Measurements from ENCODE around the gene TTC17. TPM values are rescaled to one million over a fixed set of nuclear protein-coding genes. Genes with fewer than 3 reads are reported as not detected.

TTC17 gene
- total RNA-seq, 1 donor from 2014 or later: 183 TPM

DNA sequence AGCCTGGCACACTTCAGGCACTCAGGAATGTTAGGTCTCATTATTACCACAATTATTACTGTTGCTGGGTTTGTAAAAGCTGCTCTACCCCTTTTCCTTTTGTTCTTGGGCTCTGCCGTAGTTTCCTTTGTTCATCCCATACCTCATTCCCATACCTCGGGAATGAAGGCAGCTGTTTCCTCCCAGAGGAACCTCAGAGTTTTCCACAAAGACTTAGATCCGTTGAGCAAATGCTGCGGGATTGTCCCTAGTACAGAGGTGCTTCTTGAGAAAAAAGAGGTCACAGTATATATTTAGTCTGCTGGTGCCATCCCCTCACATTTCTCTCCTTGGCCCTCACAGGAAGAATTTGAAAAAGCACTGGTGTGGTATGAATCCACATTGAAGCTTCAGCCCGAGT is 134.7 kb downstream of the TTC17 start:
- Histone ChIP-seq H3K79me2 (ENCODE audit: low read depth) (no peaks in the 10 kb centered on the region), H3K9me3 (ENCODE audit: low read depth) (no peaks in the 10 kb centered on the region), H3K27ac (no peak overlapping the region), H3F3A (ENCODE audit: low read depth) (no peaks in the 10 kb centered on the region), H3K36me3 (no peaks in the 10 kb centered on the region), H3K4me3 (no peak overlapping the region), H3K4me2 (no peak overlapping the region), H3K9ac (no peak overlapping the region), H4K20me1 (ENCODE audit: low read depth) (no peaks in the 10 kb centered on the region), H3K4me1 (no peaks in the 10 kb centered on the region), H2AFZ (replicated peaks) (no peak overlapping the region), H3K27me3 (no peaks in the 10 kb centered on the region)
- Mint-ChIP-seq H3K36me3 (peaks cover 38% of the 10 kb centered on the region), H3K9me3 (no peaks in the 10 kb centered on the region), H3K27me3 (ENCODE audit: insufficient read depth, low read depth) (no peaks in the 10 kb centered on the region), H3K4me3 (no peak overlapping the region), H3K27ac (no peak overlapping the region), H3K4me1 (no peaks in the 10 kb centered on the region)
- DNase-seq (ENCODE audit: low spot score): no peak
- no peak for TF ChIP-seq EZH2 (IDR thresholded peaks at IDR 0.05)

GRCh38 chr11:43497144-43497543 is 138.4 kb downstream of the TTC17 start:
- H3K9me3 ChIP-seq (ENCODE audit: low read depth): no peaks in the 10 kb centered on the region
- no peaks in the 10 kb centered on the region for H3K4me1 Mint-ChIP-seq
- H3K27ac ChIP-seq: no peak overlapping the region
- H2AFZ ChIP-seq (replicated peaks): no peak overlapping the region
- H3K36me3 ChIP-seq: no peaks in the 10 kb centered on the region
- no peak overlapping the region for H3K4me2 ChIP-seq
- H3K36me3 Mint-ChIP-seq: peaks cover 24% of the 10 kb centered on the region
- H3K79me2 ChIP-seq (ENCODE audit: low read depth): no peaks in the 10 kb centered on the region
- no peaks in the 10 kb centered on the region for H4K20me1 ChIP-seq (ENCODE audit: low read depth)
- DNase-seq (ENCODE audit: low spot score): no peak
- no peaks in the 10 kb centered on the region for H3K27me3 ChIP-seq
- H3K27me3 Mint-ChIP-seq (ENCODE audit: insufficient read depth, low read depth): no peaks in the 10 kb centered on the region
- H3K4me1 ChIP-seq: no peaks in the 10 kb centered on the region
- TF ChIP-seq EZH2 (IDR thresholded peaks at IDR 0.05) (no peak), EZH2phosphoT487 (IDR thresholded peaks at IDR 0.05) (no peak), CTCF (IDR thresholded peaks at IDR 0.05) (no peak)
- H3F3A ChIP-seq (ENCODE audit: low read depth): no peaks in the 10 kb centered on the region
- no peak overlapping the region for H3K4me3 Mint-ChIP-seq
- no peak overlapping the region for H3K4me3 ChIP-seq
- no peak overlapping the region for H3K9ac ChIP-seq
- peak overlapping the region; percentile 17 for H3K27ac Mint-ChIP-seq
- peaks cover 6% of the 10 kb centered on the region for H3K9me3 Mint-ChIP-seq

DNA sequence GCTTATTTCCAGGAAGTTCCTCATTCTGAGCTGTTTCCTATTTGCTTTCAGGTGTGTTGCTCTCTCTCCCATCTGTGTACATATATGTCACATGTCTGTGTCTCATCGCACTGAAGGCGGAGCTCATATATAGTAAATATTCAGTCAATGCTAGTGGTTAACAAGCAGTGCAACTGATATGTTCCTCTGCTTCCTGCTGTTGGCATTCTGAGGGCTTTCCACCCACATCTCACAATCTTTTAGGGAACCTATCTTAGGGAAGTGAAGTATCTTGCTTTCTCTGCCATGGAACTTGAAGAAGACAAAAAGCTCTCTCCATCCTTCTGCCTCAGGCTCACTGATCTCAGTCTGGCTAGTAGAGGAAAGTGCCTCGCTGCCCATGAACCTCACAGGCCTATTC is 139.8 kb downstream of the TTC17 start:
- Histone ChIP-seq H3K79me2 (ENCODE audit: low read depth) (no peaks in the 10 kb centered on the region), H3K36me3 (no peaks in the 10 kb centered on the region), H3K4me3 (no peak overlapping the region), H3K27ac (no peak overlapping the region), H4K20me1 (ENCODE audit: low read depth) (no peaks in the 10 kb centered on the region), H3K4me1 (no peaks in the 10 kb centered on the region), H3K9me3 (ENCODE audit: low read depth) (no peaks in the 10 kb centered on the region), H3K9ac (no peak overlapping the region), H3K27me3 (no peaks in the 10 kb centered on the region), H3F3A (ENCODE audit: low read depth) (no peaks in the 10 kb centered on the region), H3K4me2 (no peak overlapping the region), H2AFZ (replicated peaks) (no peak overlapping the region)
- peaks cover 6% of the 10 kb centered on the region for H3K9me3 Mint-ChIP-seq
- H3K27me3 Mint-ChIP-seq (ENCODE audit: insufficient read depth, low read depth): no peaks in the 10 kb centered on the region
- H3K4me3 Mint-ChIP-seq: no peak overlapping the region
- no peak overlapping the region for H3K27ac Mint-ChIP-seq
- H3K4me1 Mint-ChIP-seq: no peaks in the 10 kb centered on the region
- H3K36me3 Mint-ChIP-seq: peaks cover 13% of the 10 kb centered on the region
- no peak for DNase-seq (ENCODE audit: low spot score)
- TF ChIP-seq CTCF (IDR thresholded peaks at IDR 0.05): no peak
- TF ChIP-seq EZH2phosphoT487 (IDR thresholded peaks at IDR 0.05): no peak
- TF ChIP-seq EZH2 (IDR thresholded peaks at IDR 0.05): no peak

DNA sequence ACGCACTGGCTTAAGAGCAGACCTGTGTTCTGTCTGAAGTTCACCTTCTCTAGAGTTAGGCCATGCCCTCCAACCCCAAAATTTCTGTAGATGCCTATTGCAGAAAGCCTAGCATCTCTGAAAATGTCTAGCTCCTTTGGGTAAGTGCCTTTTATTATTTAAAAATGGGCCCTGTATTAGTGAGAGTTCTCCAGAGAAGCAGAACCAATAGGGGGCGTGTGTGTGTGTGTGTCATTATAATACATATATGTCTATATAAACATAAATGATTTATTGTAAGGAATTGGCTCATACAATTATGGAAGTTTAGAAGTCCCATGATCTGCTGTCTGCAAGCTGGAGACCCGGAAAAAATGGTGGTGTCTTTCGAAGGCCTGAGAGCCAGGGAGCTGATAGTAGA is 144.7 kb downstream of the TTC17 start:
- no peaks in the 10 kb centered on the region for H3K36me3 Mint-ChIP-seq
- H2AFZ ChIP-seq (replicated peaks): no peak overlapping the region
- H3K27me3 ChIP-seq: no peaks in the 10 kb centered on the region
- H3K27me3 Mint-ChIP-seq (ENCODE audit: insufficient read depth, low read depth): peaks cover 5% of the 10 kb centered on the region
- H3K4me3 Mint-ChIP-seq: no peak overlapping the region
- DNase-seq (ENCODE audit: low spot score): no peak
- H3K9ac ChIP-seq: no peak overlapping the region
- no peaks in the 10 kb centered on the region for H3F3A ChIP-seq (ENCODE audit: low read depth)
- H3K9me3 Mint-ChIP-seq: peaks cover 6% of the 10 kb centered on the region
- H3K4me1 Mint-ChIP-seq: no peaks in the 10 kb centered on the region
- no peaks in the 10 kb centered on the region for H3K36me3 ChIP-seq
- TF ChIP-seq EZH2 (IDR thresholded peaks at IDR 0.05) (no peak), EZH2phosphoT487 (IDR thresholded peaks at IDR 0.05) (no peak), CTCF (IDR thresholded peaks at IDR 0.05) (no peak)
- H3K27ac Mint-ChIP-seq: no peak overlapping the region
- H3K4me2 ChIP-seq: no peak overlapping the region
- no peaks in the 10 kb centered on the region for H3K4me1 ChIP-seq
- no peak overlapping the region for H3K27ac ChIP-seq
- no peaks in the 10 kb centered on the region for H3K79me2 ChIP-seq (ENCODE audit: low read depth)
- H3K4me3 ChIP-seq: no peak overlapping the region
- H3K9me3 ChIP-seq (ENCODE audit: low read depth): no peaks in the 10 kb centered on the region
- no peaks in the 10 kb centered on the region for H4K20me1 ChIP-seq (ENCODE audit: low read depth)
